ENCODE measurements around the gene GALNS. TPM values are rescaled to one million over a fixed set of nuclear protein-coding genes. Genes with fewer than 3 reads are reported as not detected.

Gene GALNS
- total and polyA plus RNA-seq, 2 experiments from 2014 or later: 9.7 to 18.8 TPM

GRCh38 chr16:88837806-88838205, 18.9 kb downstream of the GALNS start (continued):
- TF ChIP-seq REST (IDR thresholded peaks at IDR 0.05; ENCODE audit: unreplicated experiment) (no peak), ETS1 (IDR thresholded peaks at IDR 0.05) (no peak)

GRCh38 chr16:88836791-88837190, 20.0 kb downstream of the GALNS start:
- no peaks in the 10 kb centered on the region for H3K4me1 Mint-ChIP-seq
- H3K4me3 ChIP-seq: no peak overlapping the region
- H3K4me1 ChIP-seq (ENCODE audit: insufficient read depth): no peaks in the 10 kb centered on the region
- peaks cover 8% of the 10 kb centered on the region for H3K27me3 Mint-ChIP-seq (ENCODE audit: insufficient read depth, low read depth, poor library complexity)
- ATAC-seq: no peak
- H3K27me3 ChIP-seq (ENCODE audit: insufficient read depth): no peaks in the 10 kb centered on the region
- no peak overlapping the region for H3K4me3 Mint-ChIP-seq
- no peaks in the 10 kb centered on the region; the same call in 1 of the 2 replicates for H3K36me3 ChIP-seq (ENCODE audit: insufficient read depth)
- peaks cover 8% of the 10 kb centered on the region for H3K36me3 Mint-ChIP-seq (ENCODE audit: low read depth)
- H3K79me2 ChIP-seq (replicated peaks; ENCODE audit: insufficient read depth): no peaks in the 10 kb centered on the region
- H3F3A ChIP-seq (replicated peaks; ENCODE audit: low read depth): no peaks in the 10 kb centered on the region
- no peaks in the 10 kb centered on the region for H3K9me3 Mint-ChIP-seq
- no peak overlapping the region for H3K27ac ChIP-seq (ENCODE audit: low read depth)
- H3K4me2 ChIP-seq: no peak overlapping the region
- H3K9me2 ChIP-seq (ENCODE audit: insufficient read depth): no peaks in the 10 kb centered on the region
- DNase-seq (ENCODE audit: low spot score): no peak
- H2AFZ ChIP-seq: no peak overlapping the region
- no peak overlapping the region for H3K27ac Mint-ChIP-seq
- H4K20me1 ChIP-seq (replicated peaks; ENCODE audit: insufficient read depth): no peaks in the 10 kb centered on the region
- TF ChIP-seq ZNF331 (CRISPR knock-in tag; IDR thresholded peaks at IDR 0.05; ENCODE audit: low read depth): no peak
- no peak for TF ChIP-seq CREB1 (CRISPR knock-in tag; IDR thresholded peaks at IDR 0.05; ENCODE audit: low read depth)
- TF ChIP-seq NANOG (IDR thresholded peaks at IDR 0.05; ENCODE audit: borderline replicate concordance): no peak
- no peak for TF ChIP-seq REST (IDR thresholded peaks at IDR 0.05; ENCODE audit: unreplicated experiment)
- TF ChIP-seq EZH2 (IDR thresholded peaks at IDR 0.05; ENCODE audit: low read depth, unreplicated experiment): no peak
- TF ChIP-seq ZNF114 (CRISPR knock-in tag; IDR thresholded peaks at IDR 0.05): no peak
- no peak for TF ChIP-seq CTCF (conservative IDR thresholded peaks at IDR 0.05; ENCODE audit: low read depth in 2 of 2)
- no peak for TF ChIP-seq JUNB (IDR thresholded peaks at IDR 0.05; ENCODE audit: unreplicated experiment)

Measured in GM23338 (cell line).